HL-60 (cell line): ENCODE results near the gene RCAN1.

Experiments
- DNase-seq, 2 experiments: peaks; one replicate each; pipeline ENCODE4 v3.0.0-alpha.2; 2010 to 2020; ENCODE audit warnings: low read depth in 1 of 2, low spot score in 1 of 2
- H3K27ac ChIP-seq: fragments of 250-450 bp; sonication (Bioruptor Pico); replicated peaks from 2 replicates; pipeline ENCODE4 v1.5.1; 2020; ENCODE audit warnings: mild to moderate bottlenecking, moderate library complexity
- H3K27me3 ChIP-seq: fragments of 250-450 bp; sonication (Bioruptor Pico); 2 replicates; pipeline ENCODE4 v1.5.1; 2021; ENCODE audit warnings: mild to moderate bottlenecking, moderate library complexity; ENCODE audit not compliant: insufficient read depth, poor library complexity, severe bottlenecking
- H3K4me3 ChIP-seq: replicated peaks from 2 replicates; pipeline ENCODE4 v1.5.1; 2011; ENCODE audit warnings: mild to moderate bottlenecking, control low read depth, low read length; ENCODE audit not compliant: insufficient read depth
- GABPA ChIP-seq: IDR thresholded peaks from 2 replicates; pipeline ENCODE4 v1.6.1; 2012; ENCODE audit warnings: low read depth
- POLR2AphosphoS5 ChIP-seq: IDR thresholded peaks from 2 replicates; pipeline ENCODE4 v1.6.1; 2012; ENCODE audit warnings: low read depth
- SPI1 ChIP-seq: IDR thresholded peaks from 2 replicates; pipeline ENCODE4 v1.6.1; 2012; ENCODE audit warnings: low read depth, mild to moderate bottlenecking, borderline replicate concordance
- TF ChIP-seq, protein P1 (sequence below): IDR thresholded peaks from 2 replicates; pipeline ENCODE4 v1.6.1; 2012; ENCODE audit warnings: low read depth; ENCODE audit not compliant: insufficient replicate concordance
- TF ChIP-seq, protein P2 (sequence below): IDR thresholded peaks from one replicate; pipeline ENCODE4 v1.5.1; 2011; ENCODE audit warnings: low read length, control low read depth, inconsistent platforms; ENCODE audit not compliant: insufficient read depth

The RCAN1 gene

DNA sequence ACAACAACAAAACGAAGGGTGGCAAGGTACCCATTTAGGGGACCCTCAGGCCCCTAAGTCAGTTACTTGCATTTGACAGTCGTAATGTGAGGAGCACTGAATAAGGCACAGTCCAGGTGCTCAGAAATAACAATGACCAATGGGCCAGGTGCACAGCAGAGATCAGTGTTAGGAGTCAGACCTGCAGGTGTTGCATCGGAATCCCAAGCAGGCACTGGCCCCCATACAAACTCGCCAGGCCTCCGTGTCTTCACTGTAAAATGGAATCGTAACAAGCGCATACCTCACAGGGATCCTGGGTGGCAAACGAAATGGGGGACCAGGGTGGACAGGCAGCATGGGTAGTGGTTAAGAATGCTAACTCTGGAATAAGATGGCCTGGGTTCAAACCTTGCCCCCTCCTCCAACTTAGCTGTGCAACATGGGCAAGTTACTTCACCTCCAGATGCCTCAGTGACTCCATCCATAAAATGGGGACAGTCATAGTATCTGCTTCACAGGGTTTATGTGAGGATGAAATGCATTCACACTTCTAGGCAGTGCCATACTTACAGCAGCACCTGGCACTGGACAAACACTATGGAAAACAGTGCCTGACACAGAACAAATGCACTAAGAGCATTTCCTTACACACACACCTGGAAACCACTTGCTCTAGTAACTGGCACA lies 20.2 kb downstream of the RCAN1 start:
- Histone ChIP-seq H3K27me3 (no peaks in the 10 kb centered on the region), H3K4me3 (no peak overlapping the region), H3K27ac (no peak overlapping the region)
- TF ChIP-seq POLR2AphosphoS5: no peak
- TF ChIP-seq, protein P1, sequence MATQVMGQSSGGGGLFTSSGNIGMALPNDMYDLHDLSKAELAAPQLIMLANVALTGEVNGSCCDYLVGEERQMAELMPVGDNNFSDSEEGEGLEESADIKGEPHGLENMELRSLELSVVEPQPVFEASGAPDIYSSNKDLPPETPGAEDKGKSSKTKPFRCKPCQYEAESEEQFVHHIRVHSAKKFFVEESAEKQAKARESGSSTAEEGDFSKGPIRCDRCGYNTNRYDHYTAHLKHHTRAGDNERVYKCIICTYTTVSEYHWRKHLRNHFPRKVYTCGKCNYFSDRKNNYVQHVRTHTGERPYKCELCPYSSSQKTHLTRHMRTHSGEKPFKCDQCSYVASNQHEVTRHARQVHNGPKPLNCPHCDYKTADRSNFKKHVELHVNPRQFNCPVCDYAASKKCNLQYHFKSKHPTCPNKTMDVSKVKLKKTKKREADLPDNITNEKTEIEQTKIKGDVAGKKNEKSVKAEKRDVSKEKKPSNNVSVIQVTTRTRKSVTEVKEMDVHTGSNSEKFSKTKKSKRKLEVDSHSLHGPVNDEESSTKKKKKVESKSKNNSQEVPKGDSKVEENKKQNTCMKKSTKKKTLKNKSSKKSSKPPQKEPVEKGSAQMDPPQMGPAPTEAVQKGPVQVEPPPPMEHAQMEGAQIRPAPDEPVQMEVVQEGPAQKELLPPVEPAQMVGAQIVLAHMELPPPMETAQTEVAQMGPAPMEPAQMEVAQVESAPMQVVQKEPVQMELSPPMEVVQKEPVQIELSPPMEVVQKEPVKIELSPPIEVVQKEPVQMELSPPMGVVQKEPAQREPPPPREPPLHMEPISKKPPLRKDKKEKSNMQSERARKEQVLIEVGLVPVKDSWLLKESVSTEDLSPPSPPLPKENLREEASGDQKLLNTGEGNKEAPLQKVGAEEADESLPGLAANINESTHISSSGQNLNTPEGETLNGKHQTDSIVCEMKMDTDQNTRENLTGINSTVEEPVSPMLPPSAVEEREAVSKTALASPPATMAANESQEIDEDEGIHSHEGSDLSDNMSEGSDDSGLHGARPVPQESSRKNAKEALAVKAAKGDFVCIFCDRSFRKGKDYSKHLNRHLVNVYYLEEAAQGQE: no peak
- TF ChIP-seq, protein P2, sequence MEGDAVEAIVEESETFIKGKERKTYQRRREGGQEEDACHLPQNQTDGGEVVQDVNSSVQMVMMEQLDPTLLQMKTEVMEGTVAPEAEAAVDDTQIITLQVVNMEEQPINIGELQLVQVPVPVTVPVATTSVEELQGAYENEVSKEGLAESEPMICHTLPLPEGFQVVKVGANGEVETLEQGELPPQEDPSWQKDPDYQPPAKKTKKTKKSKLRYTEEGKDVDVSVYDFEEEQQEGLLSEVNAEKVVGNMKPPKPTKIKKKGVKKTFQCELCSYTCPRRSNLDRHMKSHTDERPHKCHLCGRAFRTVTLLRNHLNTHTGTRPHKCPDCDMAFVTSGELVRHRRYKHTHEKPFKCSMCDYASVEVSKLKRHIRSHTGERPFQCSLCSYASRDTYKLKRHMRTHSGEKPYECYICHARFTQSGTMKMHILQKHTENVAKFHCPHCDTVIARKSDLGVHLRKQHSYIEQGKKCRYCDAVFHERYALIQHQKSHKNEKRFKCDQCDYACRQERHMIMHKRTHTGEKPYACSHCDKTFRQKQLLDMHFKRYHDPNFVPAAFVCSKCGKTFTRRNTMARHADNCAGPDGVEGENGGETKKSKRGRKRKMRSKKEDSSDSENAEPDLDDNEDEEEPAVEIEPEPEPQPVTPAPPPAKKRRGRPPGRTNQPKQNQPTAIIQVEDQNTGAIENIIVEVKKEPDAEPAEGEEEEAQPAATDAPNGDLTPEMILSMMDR: no peak
- no peak for DNase-seq

DNA sequence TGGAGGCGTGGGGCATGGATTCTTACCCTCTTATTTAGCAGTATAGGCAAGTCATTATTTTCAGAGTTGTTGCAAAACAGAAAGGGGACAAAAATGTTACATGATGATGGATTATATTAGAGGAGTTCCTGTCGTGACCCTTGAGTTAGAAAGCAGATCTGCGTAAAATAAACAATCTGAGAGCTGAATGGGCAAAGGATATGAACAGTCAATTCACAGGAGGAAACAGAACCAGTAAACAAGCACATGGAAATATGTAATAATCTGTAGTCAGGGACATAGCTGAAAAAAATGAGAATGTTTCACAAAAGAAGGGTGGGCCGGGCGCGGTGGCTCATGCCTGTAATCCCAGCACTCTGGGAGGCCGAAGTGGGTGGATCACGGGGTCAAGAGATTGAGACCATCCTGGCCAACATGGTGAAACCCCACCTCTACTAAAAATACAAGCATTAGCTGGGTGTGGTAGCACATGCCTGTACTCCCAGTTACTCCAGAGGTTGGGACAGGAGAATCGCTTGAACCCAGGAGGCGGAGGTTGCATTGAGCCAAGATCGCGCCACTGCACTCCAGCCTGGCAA lies 20.9 kb downstream of the RCAN1 start:
- no peak for DNase-seq
- Histone ChIP-seq H3K27me3 (no peaks in the 10 kb centered on the region), H3K27ac (no peak overlapping the region), H3K4me3 (no peak overlapping the region)
- no peak for TF ChIP-seq GABPA
- TF ChIP-seq, protein P2: no peak
- TF ChIP-seq, protein P1: no peak
- TF ChIP-seq SPI1: no peak
- no peak for TF ChIP-seq POLR2AphosphoS5

DNA sequence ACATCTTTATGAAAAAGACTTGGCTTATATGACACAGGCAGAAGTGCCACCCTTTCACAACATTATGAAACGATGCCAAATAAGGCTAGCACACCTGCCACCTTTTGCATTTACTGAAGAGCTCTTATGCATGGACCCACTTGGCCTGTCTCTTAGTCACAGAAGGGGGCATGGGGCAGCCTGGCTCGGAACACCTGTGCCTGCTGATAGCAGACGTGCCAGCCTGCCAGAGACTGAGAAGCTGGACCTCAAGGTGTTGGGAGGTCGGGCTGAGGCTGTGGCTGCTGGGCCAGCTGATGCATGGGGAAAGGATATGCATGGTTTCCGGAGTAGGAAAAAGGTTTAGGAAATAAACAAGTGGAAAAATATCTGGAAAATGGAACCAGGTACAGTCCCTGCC lies 21.5 kb downstream of the RCAN1 start:
- TF ChIP-seq GABPA (no peak), POLR2AphosphoS5 (no peak), SPI1 (no peak)
- TF ChIP-seq, protein P2: no peak
- TF ChIP-seq, protein P1: no peak
- H3K4me3 ChIP-seq: no peak overlapping the region
- no peaks in the 10 kb centered on the region for H3K27me3 ChIP-seq
- no peak overlapping the region for H3K27ac ChIP-seq
- no peak for DNase-seq
